GM21423 (cell line): Measurements from ENCODE around the gene SRSF7.
"Not testable (repeated sequence)": the region's sequence is repeated elsewhere in the genome, so short reads cannot be mapped to it uniquely, and the experiment has no call there.

Experiments
- ATAC-seq: cut with Tn5 transposase; IDR thresholded peaks from one replicate; pipeline ENCODE4 v1.9.1; 2021; ENCODE audit warnings: mild to moderate bottlenecking, moderate library complexity; ENCODE audit not compliant: unreplicated experiment

Gene SRSF7

DNA sequence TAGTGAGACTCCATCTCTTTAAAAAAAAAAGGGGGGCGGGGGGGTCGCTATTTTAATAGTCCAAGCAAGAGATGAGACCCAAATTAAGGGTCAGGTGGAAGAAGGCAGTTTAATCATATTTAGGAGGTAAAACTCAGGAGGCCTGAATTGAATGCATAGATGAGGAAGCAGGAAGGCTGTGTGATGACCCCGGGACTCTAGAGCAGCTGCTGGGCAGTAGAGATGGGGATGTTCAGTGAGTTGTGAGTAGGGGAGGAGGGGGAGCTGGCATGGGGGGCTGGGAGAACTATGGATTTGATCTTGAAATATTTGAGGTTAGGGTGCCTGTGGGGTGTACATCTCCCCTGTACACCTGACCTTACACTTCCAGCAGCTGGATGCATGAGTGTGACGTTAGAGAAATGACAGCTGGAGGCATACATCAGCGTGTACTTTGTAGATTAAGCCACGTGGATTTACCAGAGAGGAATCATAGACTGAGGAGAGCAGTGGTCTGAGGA is 44.3 kb downstream of the SRSF7 start:
- no peak for ATAC-seq

GRCh38 chr2:38704664-38705063 is 46.5 kb downstream of the SRSF7 start:
- no peak for ATAC-seq

- not testable (repeated sequence) for ATAC-seq
Measured at GRCh38 chr2:38703336-38703735, 47.8 kb downstream of the SRSF7 start.

DNA sequence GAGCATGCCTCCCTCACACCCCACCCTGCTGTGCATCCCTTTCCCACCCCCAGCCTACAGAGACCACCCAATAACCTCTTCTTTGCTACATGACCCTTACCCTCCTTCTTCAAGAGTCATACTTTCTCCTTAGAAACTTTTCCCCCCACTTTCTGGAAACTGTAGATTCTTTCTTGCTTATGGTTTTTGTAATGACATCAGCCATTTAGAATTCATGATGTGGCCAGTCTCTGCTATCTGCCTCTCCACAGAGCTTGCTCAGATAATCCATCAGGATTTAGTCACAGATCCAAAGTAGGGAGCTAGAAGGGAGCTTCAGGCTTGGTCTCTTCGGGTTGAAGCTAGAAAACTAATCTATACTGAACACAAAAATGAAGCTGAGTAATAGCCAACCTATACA is 48.7 kb downstream of the SRSF7 start:
- no peak for ATAC-seq

DNA sequence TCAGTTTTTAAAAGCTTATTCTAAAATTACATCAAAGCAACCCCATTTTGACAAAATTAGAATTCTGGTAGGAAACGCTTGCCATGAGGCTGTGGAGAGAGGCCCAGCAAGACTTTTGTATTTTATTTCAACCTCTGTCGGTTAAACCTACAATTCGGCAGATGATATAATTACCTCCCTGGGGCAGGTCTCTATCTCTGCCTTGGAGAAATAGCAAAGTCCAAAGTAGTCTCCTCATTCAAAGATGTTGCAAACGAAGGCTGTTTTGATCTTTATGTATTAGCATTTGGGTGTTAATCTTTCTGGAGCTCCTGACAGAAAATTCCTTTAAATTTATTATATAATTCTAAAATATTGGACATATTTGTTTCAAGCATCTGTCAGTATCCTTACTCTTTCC is 49.6 kb downstream of the SRSF7 start:
- ATAC-seq = no peak

GRCh38 chr2:38700881-38701458 is 50.2 kb downstream of the SRSF7 start:
- ATAC-seq = no peak

DNA sequence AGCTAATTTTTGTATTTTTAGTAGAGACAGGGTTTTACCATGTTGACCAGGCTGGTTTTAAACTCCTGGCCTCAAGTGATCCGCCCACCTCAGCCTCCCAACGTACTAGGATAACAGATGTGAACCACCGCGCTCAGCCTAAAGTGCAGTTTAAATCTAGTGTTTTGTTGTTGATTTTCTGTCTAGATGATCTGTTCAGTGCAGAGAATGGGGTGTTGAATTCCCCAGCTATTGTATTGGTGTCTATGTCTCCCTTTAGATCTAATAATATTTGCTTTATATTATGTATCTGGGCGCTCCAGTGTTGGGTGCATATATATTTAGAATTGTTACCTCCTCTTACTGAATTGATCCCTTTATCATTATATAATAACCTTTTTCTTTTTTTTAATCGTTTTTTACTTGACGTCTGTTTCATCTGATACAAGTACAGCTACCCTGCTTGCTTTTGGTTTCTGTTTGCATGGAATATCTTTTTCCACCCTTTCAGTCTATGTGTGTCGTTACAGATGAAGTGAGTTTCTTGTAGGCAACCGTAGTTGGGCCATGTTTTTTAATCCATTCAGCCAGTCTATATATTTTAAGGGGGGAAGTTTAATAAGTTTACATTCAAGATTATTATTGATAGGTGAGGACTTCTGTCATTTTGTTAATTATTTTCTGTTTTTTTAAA is 50.9 kb downstream of the SRSF7 start:
- no peak for ATAC-seq

- ATAC-seq = no peak
Measured at GRCh38 chr2:38698467-38699003, 52.6 kb downstream of the SRSF7 start.

DNA sequence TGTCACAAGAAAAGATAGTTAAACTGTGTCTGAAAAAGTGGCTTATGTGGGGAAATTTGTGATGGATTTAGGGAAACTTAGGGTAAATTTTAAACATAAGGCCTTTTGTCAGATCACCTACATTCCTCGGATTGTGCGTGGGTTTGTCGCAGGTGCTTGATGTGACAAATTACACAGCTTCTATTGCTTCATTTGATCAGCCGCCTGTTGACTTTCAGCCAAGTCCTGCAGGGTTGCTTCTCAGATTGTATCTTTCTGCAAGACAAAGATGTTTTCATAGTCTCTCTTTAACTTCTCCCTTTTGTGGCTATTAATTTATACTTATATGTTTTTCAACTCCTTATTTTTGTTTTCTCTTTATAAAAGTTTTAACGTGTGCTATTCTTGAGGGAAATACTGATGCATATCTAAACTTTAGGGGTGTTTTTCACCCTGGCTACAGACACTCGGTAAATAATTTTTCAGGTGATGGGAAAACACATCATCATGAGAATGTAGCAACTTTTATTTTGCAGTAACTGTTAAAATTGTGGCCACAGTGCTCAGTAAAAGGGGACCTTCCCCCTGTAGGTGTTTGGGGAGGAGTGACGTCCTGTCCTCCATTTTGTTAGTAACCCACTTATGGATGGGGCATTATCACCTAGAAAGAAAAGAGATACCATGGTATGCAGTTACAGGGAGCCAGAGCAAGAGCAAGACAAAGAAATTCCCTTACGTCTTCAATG is 53.9 kb downstream of the SRSF7 start:
- ATAC-seq = no peak
